COLO668 (cell line): ENCODE data around the gene ICA1.
A peak's percentile ranks its signal among the peaks of the same experiment; 100 is the strongest.

Experiments
- DNase-seq: peaks from one replicate; lab custom pipeline; 2025; ENCODE audit not compliant: unreplicated experiment; lab: John Stamatoyannopoulos, UW

Gene ICA1

DNA sequence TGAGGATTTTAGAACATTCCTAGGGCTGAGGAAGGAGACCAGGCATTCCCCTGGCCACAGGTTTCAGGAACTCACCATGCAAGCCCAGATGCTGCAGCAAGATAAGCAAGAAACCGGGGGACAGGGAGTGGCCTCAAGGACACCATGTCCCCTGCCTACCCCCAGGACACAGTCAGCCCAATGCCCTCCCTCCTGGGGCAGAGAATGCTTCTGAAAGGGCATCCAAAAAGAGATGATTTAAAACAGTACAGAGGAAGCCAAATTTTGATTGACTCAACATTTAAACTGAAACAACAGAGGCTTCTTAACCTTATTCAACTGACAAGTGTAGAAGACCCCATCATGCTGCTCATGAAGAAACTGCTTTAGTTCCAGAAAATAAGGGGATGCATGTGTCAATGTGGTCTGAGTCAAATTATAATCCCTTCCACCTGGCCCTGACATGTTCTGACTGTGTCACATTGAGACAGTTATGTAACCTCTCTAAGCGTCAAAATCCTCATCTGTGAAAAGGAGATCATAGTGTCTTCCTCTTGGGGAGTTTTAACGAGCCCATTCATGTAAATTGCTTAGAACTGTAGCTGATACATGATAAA lies 60.0 kb downstream of the ICA1 start:
- no peak for DNase-seq

- no peak for DNase-seq
Measured at GRCh38 chr7:8200717-8201116, 61.2 kb downstream of the ICA1 start.

DNA sequence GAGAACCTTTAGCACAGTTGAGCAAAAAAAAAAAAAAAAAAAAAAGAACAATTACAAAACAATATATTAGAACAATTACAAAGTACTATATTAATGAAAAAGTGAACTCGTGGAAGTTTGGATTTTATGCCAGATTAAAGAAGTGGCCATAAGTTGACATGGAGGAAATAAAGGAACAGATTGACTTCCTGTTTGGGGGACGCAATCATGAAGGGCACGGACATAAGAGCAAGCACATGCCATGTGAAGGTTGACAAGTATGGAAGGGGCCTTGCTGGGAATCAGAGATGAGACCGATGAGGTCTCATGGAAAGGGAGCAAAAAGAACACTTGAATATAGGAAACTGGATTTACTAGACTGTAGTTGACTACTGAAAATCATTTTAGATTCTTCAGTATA lies 61.7 kb downstream of the ICA1 start:
- no peak for DNase-seq

GRCh38 chr7:8197994-8198698 lies 63.8 kb downstream of the ICA1 start:
- DNase-seq = no peak

DNA sequence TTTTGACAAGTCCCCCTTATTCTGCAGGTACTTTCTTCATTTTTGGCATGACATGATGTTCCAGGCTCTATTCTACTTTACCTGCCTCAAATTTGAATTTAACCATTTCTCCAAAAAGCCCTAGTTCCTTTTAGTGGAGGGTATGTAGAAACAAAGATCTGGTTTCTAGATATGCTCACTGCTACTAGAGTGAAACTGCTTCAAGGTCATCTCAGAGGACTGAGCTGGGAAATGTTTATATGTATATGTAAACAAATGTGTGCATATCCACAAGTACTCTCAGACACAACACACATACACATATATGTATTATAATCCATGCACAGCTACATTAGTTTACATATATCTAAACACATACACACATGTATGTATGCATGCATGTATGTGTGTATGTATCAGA lies 69.1 kb downstream of the ICA1 start:
- DNase-seq = no peak

DNA sequence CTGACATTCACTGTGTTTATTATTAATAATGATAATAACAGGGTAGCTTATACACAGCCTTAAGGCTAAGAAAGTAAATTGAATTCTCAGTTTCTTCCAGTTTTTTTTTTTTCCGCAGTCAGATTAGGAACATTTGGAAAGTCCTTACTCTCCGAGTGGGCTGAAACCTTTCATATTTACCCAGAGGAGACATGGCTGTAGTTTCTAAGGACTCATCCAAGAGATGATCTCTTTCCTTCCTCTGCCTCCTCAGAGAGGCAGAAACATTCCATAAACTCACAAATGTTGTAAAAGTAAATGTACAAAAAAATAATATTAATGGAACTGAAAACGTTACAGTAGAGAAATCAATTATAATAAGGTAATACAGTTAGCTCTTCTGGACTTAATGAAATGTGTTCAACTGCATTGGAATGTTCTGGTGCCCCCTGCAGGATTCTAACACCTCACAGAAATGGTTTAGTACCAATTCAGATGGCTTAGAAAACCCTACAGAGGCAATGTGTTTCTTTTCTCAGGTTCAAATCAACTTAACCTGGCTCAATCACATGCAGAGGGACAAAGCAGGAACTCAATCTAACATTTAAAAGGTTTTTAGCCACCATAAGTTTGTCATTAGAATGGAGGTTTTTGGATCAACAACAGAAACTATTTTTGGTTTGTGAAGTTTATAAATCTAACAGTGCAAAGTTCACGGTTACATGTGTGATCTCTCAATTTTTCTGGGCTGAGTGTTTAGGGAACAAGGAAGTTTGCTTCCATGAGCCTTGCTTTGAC lies 71.7 kb downstream of the ICA1 start:
- peak; percentile 39 for DNase-seq

GRCh38 chr7:8189625-8190024 lies 72.3 kb downstream of the ICA1 start:
- DNase-seq = no peak

GRCh38 chr7:8185926-8186683 lies 75.9 kb downstream of the ICA1 start:
- DNase-seq = no peak

- DNase-seq = no peak
Measured at GRCh38 chr7:8184221-8184620, 77.7 kb downstream of the ICA1 start.

DNA sequence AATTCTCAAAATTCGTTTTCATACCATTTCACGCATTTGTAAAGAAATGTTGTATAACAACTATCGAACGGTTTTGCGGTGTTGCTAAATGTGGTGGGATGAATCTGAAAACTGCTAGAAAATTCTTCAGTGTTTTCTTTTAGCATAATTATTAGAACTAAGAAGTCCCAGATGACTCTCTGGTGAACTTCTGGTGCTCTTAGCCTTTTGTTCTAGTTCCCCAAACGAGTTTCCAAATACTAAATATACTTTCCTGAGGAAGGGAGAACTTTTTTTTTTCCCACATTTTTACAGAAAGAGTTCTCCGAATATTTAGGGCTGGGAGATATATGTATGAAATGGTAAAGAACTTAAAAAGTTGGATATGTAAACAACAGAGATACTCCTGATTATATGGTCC lies 82.5 kb downstream of the ICA1 start:
- no peak for DNase-seq

GRCh38 chr7:8178353-8178752 lies 83.6 kb downstream of the ICA1 start:
- DNase-seq = no peak

DNA sequence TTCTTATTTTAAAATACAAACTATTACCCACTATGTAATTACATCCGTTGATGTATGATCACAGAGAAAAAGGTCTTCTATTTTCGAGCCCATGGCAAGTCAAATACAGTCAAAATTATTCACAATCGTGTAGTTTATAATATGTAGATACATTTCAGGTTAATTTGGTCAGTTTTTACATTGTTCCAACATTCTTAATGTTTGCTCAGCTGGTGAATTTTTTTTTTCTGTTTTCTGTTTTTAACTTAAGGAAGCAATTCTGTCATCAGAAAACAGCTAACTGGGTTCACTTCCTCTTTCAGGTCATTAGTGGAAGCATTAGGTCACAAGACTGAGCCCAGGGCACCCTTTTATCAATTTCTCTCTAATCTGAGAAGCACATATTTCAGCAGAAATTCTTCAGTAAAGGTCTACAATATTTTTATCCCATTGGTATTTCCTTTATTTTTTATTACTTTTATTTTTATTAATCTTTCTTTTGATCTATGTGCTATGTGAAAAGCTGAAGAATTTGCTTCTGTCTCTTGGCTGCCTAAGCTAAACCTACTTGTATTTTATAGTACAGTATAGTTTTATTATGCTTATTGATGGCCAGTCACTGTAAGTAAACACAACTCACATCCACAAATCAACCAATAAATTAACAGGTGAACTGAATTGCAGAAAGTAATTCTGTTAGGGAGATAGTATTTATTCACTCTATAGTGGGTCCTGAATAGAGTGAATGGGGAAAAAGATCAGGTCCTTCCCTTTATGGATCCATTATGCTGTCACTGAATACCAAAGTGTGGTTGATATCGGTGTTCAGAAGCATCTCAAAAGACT lies 84.6 kb downstream of the ICA1 start:
- DNase-seq = no peak

GRCh38 chr7:8176370-8177081 lies 85.4 kb downstream of the ICA1 start:
- no peak for DNase-seq

DNA sequence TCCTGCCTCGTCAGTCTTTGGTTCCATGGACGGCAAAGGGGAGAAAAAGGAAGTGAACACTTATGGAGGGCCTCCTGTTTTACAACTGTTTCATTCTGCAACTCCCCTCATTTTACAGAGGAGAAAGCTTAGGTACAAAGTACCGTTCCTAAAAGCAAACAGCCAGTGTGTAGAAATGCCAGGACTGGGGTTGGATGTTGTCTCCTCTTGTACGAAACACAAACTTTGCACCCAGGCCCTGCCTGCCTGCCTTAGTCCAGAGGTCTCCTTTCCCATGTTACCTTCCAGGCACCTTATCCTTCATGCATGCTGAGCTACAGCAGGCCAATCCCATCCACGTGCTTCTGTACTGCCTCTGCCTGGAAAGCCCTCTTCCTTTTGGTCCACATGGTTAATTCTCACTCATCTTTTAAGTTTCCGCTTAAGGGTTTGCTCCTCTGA lies 86.0 kb downstream of the ICA1 start:
- DNase-seq = no peak

GRCh38 chr7:8172372-8173354 lies 89.3 kb downstream of the ICA1 start:
- DNase-seq = no peak

GRCh38 chr7:8169171-8169570 lies 92.8 kb downstream of the ICA1 start:
- DNase-seq = no peak

GRCh38 chr7:8168336-8168735 lies 93.6 kb downstream of the ICA1 start:
- DNase-seq = no peak

- no peak for DNase-seq
Measured at GRCh38 chr7:8165150-8165549, 96.8 kb downstream of the ICA1 start.

DNA sequence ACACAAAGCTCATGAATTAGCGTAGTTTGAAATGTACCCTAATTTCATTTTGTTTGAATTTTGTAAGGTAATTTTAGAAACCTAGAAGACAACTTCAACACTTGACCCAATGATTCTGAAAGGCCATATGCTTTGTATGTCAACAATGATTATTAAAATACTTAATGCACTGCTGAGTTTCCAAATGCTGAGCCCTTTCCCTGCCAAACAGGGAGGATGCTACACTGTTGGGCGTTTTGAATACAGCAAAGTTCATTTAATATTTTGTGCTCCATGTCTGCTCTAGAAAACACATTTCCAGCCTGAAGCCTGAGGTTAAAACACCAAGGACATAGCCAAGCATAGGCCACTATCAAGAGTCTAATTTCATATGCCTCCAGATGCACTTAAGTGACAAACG lies 99.8 kb downstream of the ICA1 start:
- DNase-seq = no peak
